GM23338 (cell line): ENCODE measurements around the gene PLAA. TPM values are rescaled to one million over a fixed set of nuclear protein-coding genes. Genes with fewer than 3 reads are reported as not detected.

Experiments
- ATAC-seq: fragments of 200-7000 bp; cut with Tn5 transposase; 3 replicates; pipeline ENCODE4 v1.9.1; 2020
- DNase-seq: peaks from one replicate; pipeline ENCODE4 v3.0.0-alpha.2; 2015; ENCODE audit warnings: low spot score
- H2AFZ ChIP-seq: fragments of 200-600 bp; sonication (generic); 2 replicates; pipeline ENCODE4 v1.8.0; 2016; ENCODE audit warnings: antibody characterized with exemption, mild to moderate bottlenecking, moderate library complexity
- H3F3A ChIP-seq: fragments of 200-600 bp; sonication (generic); replicated peaks from 2 replicates; pipeline ENCODE4 v1.8.0; 2017; ENCODE audit warnings: antibody characterized with exemption, mixed run types, low read depth
- H3K27ac ChIP-seq: fragments of 200-600 bp; sonication (generic); 2 replicates; pipeline ENCODE4 v1.6.1; 2016; ENCODE audit warnings: low read depth
- H3K27me3 ChIP-seq: fragments of 200-600 bp; sonication (generic); 2 replicates; pipeline ENCODE4 v1.8.0; 2016; ENCODE audit warnings: mild to moderate bottlenecking, mixed run types, moderate library complexity; ENCODE audit not compliant: insufficient read depth
- H3K36me3 ChIP-seq: fragments of 200-600 bp; sonication (generic); 2 replicates; pipeline ENCODE4 v1.8.0; 2016; ENCODE audit warnings: mild to moderate bottlenecking; ENCODE audit not compliant: insufficient read depth
- H3K4me1 ChIP-seq: fragments of 200-600 bp; sonication (generic); 2 replicates; pipeline ENCODE4 v1.8.0; 2016; ENCODE audit warnings: mild to moderate bottlenecking, moderate library complexity; ENCODE audit not compliant: insufficient read depth
- H3K4me2 ChIP-seq: fragments of 200-600 bp; sonication (generic); 2 replicates; pipeline ENCODE4 v1.7.1; 2017; ENCODE audit warnings: mixed run types
- H3K4me3 ChIP-seq: fragments of 200-600 bp; sonication (generic); 2 replicates; pipeline ENCODE4 v1.6.1; 2016; ENCODE audit warnings: mixed run types
- H3K79me2 ChIP-seq: fragments of 200-600 bp; sonication (generic); replicated peaks from 2 replicates; pipeline ENCODE4 v1.8.0; 2017; ENCODE audit warnings: mild to moderate bottlenecking; ENCODE audit not compliant: insufficient read depth
- H3K9me2 ChIP-seq: fragments of 200-600 bp; sonication (generic); 2 replicates; pipeline ENCODE4 v1.8.0; 2017; ENCODE audit not compliant: insufficient read depth
- H4K20me1 ChIP-seq: fragments of 200-600 bp; sonication (generic); replicated peaks from 2 replicates; pipeline ENCODE4 v1.8.0; 2017; ENCODE audit warnings: mild to moderate bottlenecking; ENCODE audit not compliant: insufficient read depth
- H3K27ac Mint-ChIP-seq: 2 replicates; pipeline ENCODE4 v1.8.0; 2020; ENCODE audit warnings: inconsistent platforms, mild to moderate bottlenecking, moderate library complexity, mixed read lengths
- H3K27me3 Mint-ChIP-seq: 3 replicates; pipeline ENCODE4 v1.8.0; 2022; ENCODE audit warnings: low read depth, mild to moderate bottlenecking, moderate library complexity, mixed read lengths, inconsistent platforms; ENCODE audit not compliant: insufficient read depth, poor library complexity
- H3K36me3 Mint-ChIP-seq: 3 replicates; pipeline ENCODE4 v1.8.0; 2021; ENCODE audit warnings: low read depth, mild to moderate bottlenecking, inconsistent platforms, moderate library complexity, mixed read lengths
- H3K4me1 Mint-ChIP-seq: 3 replicates; pipeline ENCODE4 v1.8.0; 2020; ENCODE audit warnings: mild to moderate bottlenecking, inconsistent platforms, mixed read lengths
- H3K4me3 Mint-ChIP-seq: 3 replicates; pipeline ENCODE4 v1.8.0; 2021; ENCODE audit warnings: moderate library complexity, mild to moderate bottlenecking, inconsistent platforms, mixed read lengths
- H3K9me3 Mint-ChIP-seq: 3 replicates; pipeline ENCODE4 v1.8.0; 2020; ENCODE audit warnings: moderate library complexity, mild to moderate bottlenecking, inconsistent platforms, mixed read lengths
- CREB1 ChIP-seq: fragments of 250-450 bp; sonication (Bioruptor Pico); IDR thresholded peaks from 2 replicates; pipeline ENCODE4 v1.5.0; 2020; ENCODE audit warnings: low read depth, mild to moderate bottlenecking, moderate library complexity
- CTCF ChIP-seq, 2 experiments: fragments of 200-600 bp in 1 of 2; sonication (generic) in 1 of 2; conservative IDR thresholded peaks; 2 replicates each; pipeline versions ENCODE4 v1.5.1 to v1.6.1; 2016 to 2017; ENCODE audit warnings: antibody characterized with exemption in 2 of 2, low read depth in 2 of 2, mild to moderate bottlenecking in 2 of 2, moderate library complexity in 1 of 2
- EZH2 ChIP-seq: fragments of 200-600 bp; sonication (generic); IDR thresholded peaks from one replicate; pipeline ENCODE4 v1.8.0; 2017; ENCODE audit warnings: antibody characterized with exemption, mild to moderate bottlenecking, low read depth; ENCODE audit not compliant: unreplicated experiment
- EZH2phosphoT487 ChIP-seq: fragments of 200-600 bp; sonication (generic); IDR thresholded peaks from one replicate; pipeline ENCODE4 v1.8.1; 2018; ENCODE audit warnings: antibody characterized with exemption; ENCODE audit not compliant: unreplicated experiment
- NANOG ChIP-seq: IDR thresholded peaks from 2 replicates; pipeline ENCODE4 v1.6.1; 2016; ENCODE audit warnings: antibody characterized with exemption, borderline replicate concordance
- POLR2AphosphoS5 ChIP-seq: IDR thresholded peaks from 2 replicates; pipeline ENCODE4 v1.6.1; 2016; ENCODE audit warnings: antibody characterized with exemption, low read depth
- REST ChIP-seq: IDR thresholded peaks from one replicate; pipeline ENCODE4 v1.6.1; 2018; ENCODE audit warnings: antibody characterized with exemption; ENCODE audit not compliant: unreplicated experiment
- ZNF114 ChIP-seq: fragments of 250-450 bp; sonication (Bioruptor Pico); IDR thresholded peaks from 2 replicates; pipeline ENCODE4 v1.5.0; 2020; ENCODE audit warnings: mild to moderate bottlenecking, moderate library complexity
- ZNF331 ChIP-seq: fragments of 250-450 bp; sonication (Bioruptor Pico); IDR thresholded peaks from 2 replicates; pipeline ENCODE4 v1.5.0; 2020; ENCODE audit warnings: low read depth, mild to moderate bottlenecking, moderate library complexity
- polyA plus RNA-seq: library from polyadenylated mRNA; unstranded; fragments of >200 nt; fragmentation: Nextera tagmentation; extraction: Ambion mirVana; gene quantifications from 2 replicates; pipeline ENCODE4 v1.2.1, GENCODE V29; 2016
- total RNA-seq: library from RNA; depleted of rRNA; stranded (reverse); fragments of >200 nt; shearing (Covaris generic); gene quantifications from 2 replicates; pipeline ENCODE4 v1.2.3, GENCODE V29; 2014
- TF ChIP-seq, protein P1 (sequence below): IDR thresholded peaks from 2 replicates; pipeline ENCODE4 v1.6.1; 2016; ENCODE audit warnings: antibody characterized with exemption

PLAA gene
- total and polyA plus RNA-seq, 2 experiments from 2014 or later = 24.8 to 72.1 TPM

- no peaks in the 10 kb centered on the region for H3K27me3 Mint-ChIP-seq
- Histone ChIP-seq H3K27me3 (no peaks in the 10 kb centered on the region), H3K36me3 (no peaks in the 10 kb centered on the region), H2AFZ (peak within 1 kb of the TSS; percentile 72), H3K4me3 (peak within 1 kb of the TSS; percentile 56), H3K4me2 (peak within 1 kb of the TSS; percentile 81), H4K20me1 (no peaks in the 10 kb centered on the region), H3K79me2 (peaks cover 8% of the 10 kb centered on the region; the same call in 1 of the 2 replicates), H3K9me2 (no peaks in the 10 kb centered on the region), H3F3A (no peaks in the 10 kb centered on the region), H3K4me1 (peaks cover 10% of the 10 kb centered on the region; the same call in 1 of the 2 replicates), H3K27ac (peak within 1 kb of the TSS; percentile 69)
- peak; percentile 99 for ATAC-seq
- peak within 1 kb of the TSS; percentile 95 for H3K4me3 Mint-ChIP-seq
- H3K36me3 Mint-ChIP-seq = no peaks in the 10 kb centered on the region
- H3K4me1 Mint-ChIP-seq = peaks cover 13% of the 10 kb centered on the region
- peak within 1 kb of the TSS; percentile 91 for H3K27ac Mint-ChIP-seq
- DNase-seq = peak; percentile 99
- no peaks in the 10 kb centered on the region for H3K9me3 Mint-ChIP-seq
- TF ChIP-seq ZNF331 (CRISPR knock-in tag) (no peak), POLR2AphosphoS5 (peak; percentile 68; the same call in 1 of the 2 replicates), CTCF (conservative IDR thresholded peaks at IDR 0.05; ENCODE audit: low read depth in 2 of 2) (no peak)
Observed at GRCh38 chr9:26955921-26956859, 9.1 kb upstream of the PLAA start, which contains the start of gene IFT74. IFT74 (plus strand) TSS chr9:26956412; CDS start chr9:26961968, 5,556 bp downstream.

GRCh38 chr9:26955222-26955903, 8.3 kb upstream of the PLAA start:
- H3F3A ChIP-seq = no peaks in the 10 kb centered on the region
- peak overlapping the region; percentile 28; the same call in 1 of the 2 replicates for H3K27ac ChIP-seq
- no peaks in the 10 kb centered on the region for H3K9me3 Mint-ChIP-seq
- no peaks in the 10 kb centered on the region for H4K20me1 ChIP-seq
- H3K27me3 ChIP-seq = no peaks in the 10 kb centered on the region
- H3K27me3 Mint-ChIP-seq = no peaks in the 10 kb centered on the region
- DNase-seq (no peak), ATAC-seq (no peak)
- peaks cover 13% of the 10 kb centered on the region for H3K4me1 Mint-ChIP-seq
- H3K9me2 ChIP-seq = no peaks in the 10 kb centered on the region
- peaks cover 8% of the 10 kb centered on the region; the same call in 1 of the 2 replicates for H3K79me2 ChIP-seq
- peak overlapping the region; percentile 81 for H3K4me2 ChIP-seq
- H3K36me3 Mint-ChIP-seq = no peaks in the 10 kb centered on the region
- H3K4me1 ChIP-seq = peaks cover 10% of the 10 kb centered on the region; the same call in 1 of the 2 replicates
- H3K36me3 ChIP-seq = no peaks in the 10 kb centered on the region
- H3K4me3 Mint-ChIP-seq = peak overlapping the region; percentile 95
- H2AFZ ChIP-seq = peak overlapping the region; percentile 70; the same call in 1 of the 2 replicates
- peak overlapping the region; percentile 56 for H3K4me3 ChIP-seq
- H3K27ac Mint-ChIP-seq = peak overlapping the region; percentile 91
- TF ChIP-seq ZNF114 (CRISPR knock-in tag) = no peak
- no peak for TF ChIP-seq CREB1
- no peak for TF ChIP-seq NANOG
- TF ChIP-seq, protein P1, sequence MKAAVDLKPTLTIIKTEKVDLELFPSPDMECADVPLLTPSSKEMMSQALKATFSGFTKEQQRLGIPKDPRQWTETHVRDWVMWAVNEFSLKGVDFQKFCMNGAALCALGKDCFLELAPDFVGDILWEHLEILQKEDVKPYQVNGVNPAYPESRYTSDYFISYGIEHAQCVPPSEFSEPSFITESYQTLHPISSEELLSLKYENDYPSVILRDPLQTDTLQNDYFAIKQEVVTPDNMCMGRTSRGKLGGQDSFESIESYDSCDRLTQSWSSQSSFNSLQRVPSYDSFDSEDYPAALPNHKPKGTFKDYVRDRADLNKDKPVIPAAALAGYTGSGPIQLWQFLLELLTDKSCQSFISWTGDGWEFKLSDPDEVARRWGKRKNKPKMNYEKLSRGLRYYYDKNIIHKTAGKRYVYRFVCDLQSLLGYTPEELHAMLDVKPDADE = no peak
- no peak for TF ChIP-seq ZNF331 (CRISPR knock-in tag)
- TF ChIP-seq EZH2phosphoT487 = no peak
- TF ChIP-seq CTCF (conservative IDR thresholded peaks at IDR 0.05; ENCODE audit: low read depth in 2 of 2) = no peak
- TF ChIP-seq REST = no peak
- TF ChIP-seq EZH2 = no peak
